Measurements from ENCODE around the gene SP8.

Gene SP8

GRCh38 chr7:20747001-20747400 lies 39.7 kb downstream of the SP8 start:
- H3K36me3 Mint-ChIP-seq = no peaks in the 10 kb centered on the region
- H3K27ac Mint-ChIP-seq = no peak overlapping the region
- no peaks in the 10 kb centered on the region for H3K9me3 Mint-ChIP-seq
- ATAC-seq (no peak), DNase-seq (ENCODE audit: low spot score in 2 of 2) (no peak)
- H3K4me1 Mint-ChIP-seq = no peaks in the 10 kb centered on the region
- H3K4me3 Mint-ChIP-seq = no peak overlapping the region

GRCh38 chr7:20745702-20746101 lies 41.0 kb downstream of the SP8 start:
- Mint-ChIP-seq H3K4me1 (no peaks in the 10 kb centered on the region), H3K9me3 (no peaks in the 10 kb centered on the region), H3K4me3 (no peak overlapping the region), H3K27ac (no peak overlapping the region), H3K36me3 (no peaks in the 10 kb centered on the region)
- ATAC-seq (no peak), DNase-seq (ENCODE audit: low spot score in 2 of 2) (no peak)

- H3K4me1 Mint-ChIP-seq = no peaks in the 10 kb centered on the region
- DNase-seq (ENCODE audit: low spot score in 2 of 2) (no peak), ATAC-seq (no peak)
- H3K4me3 Mint-ChIP-seq = no peak overlapping the region
- no peaks in the 10 kb centered on the region for H3K9me3 Mint-ChIP-seq
- H3K27ac Mint-ChIP-seq = no peak overlapping the region
- no peaks in the 10 kb centered on the region for H3K36me3 Mint-ChIP-seq
Observed at GRCh38 chr7:20744954-20745446, 41.7 kb downstream of the SP8 start.

- Mint-ChIP-seq H3K9me3 (no peaks in the 10 kb centered on the region), H3K4me3 (no peak overlapping the region), H3K36me3 (no peaks in the 10 kb centered on the region), H3K27ac (no peak overlapping the region), H3K4me1 (no peaks in the 10 kb centered on the region)
- DNase-seq (ENCODE audit: low spot score in 2 of 2) = no peak
- ATAC-seq = no peak
Observed at GRCh38 chr7:20742913-20743312, 43.8 kb downstream of the SP8 start.

GRCh38 chr7:20741801-20742200 lies 44.9 kb downstream of the SP8 start:
- H3K4me1 Mint-ChIP-seq = no peaks in the 10 kb centered on the region
- H3K9me3 Mint-ChIP-seq = peaks cover 2% of the 10 kb centered on the region
- H3K27ac Mint-ChIP-seq = no peak overlapping the region
- ATAC-seq (no peak), DNase-seq (ENCODE audit: low spot score in 2 of 2) (no peak)
- H3K4me3 Mint-ChIP-seq = no peak overlapping the region
- H3K36me3 Mint-ChIP-seq = no peaks in the 10 kb centered on the region

GRCh38 chr7:20738518-20739481 lies 47.9 kb downstream of the SP8 start:
- Mint-ChIP-seq H3K4me3 (no peak overlapping the region), H3K36me3 (no peaks in the 10 kb centered on the region), H3K27ac (no peak overlapping the region), H3K4me1 (no peaks in the 10 kb centered on the region), H3K9me3 (peaks cover 2% of the 10 kb centered on the region)
- no peak for DNase-seq (ENCODE audit: low spot score in 2 of 2)
- no peak for ATAC-seq

- DNase-seq (ENCODE audit: low spot score in 2 of 2) (no peak), ATAC-seq (no peak)
- Mint-ChIP-seq H3K9me3 (peaks cover 2% of the 10 kb centered on the region), H3K4me1 (no peaks in the 10 kb centered on the region), H3K4me3 (no peak overlapping the region), H3K36me3 (no peaks in the 10 kb centered on the region), H3K27ac (no peak overlapping the region)
Observed at GRCh38 chr7:20737840-20738448, 48.7 kb downstream of the SP8 start.

GRCh38 chr7:20735346-20736065 lies 51.2 kb downstream of the SP8 start:
- Mint-ChIP-seq H3K4me3 (no peak overlapping the region), H3K36me3 (no peaks in the 10 kb centered on the region), H3K9me3 (peaks cover 2% of the 10 kb centered on the region), H3K27ac (no peak overlapping the region), H3K4me1 (no peaks in the 10 kb centered on the region)
- no peak for ATAC-seq
- no peak for DNase-seq (ENCODE audit: low spot score in 2 of 2)
